NCI-H2171 (cell line): ENCODE measurements around the gene PITRM1.

ENCODE experiments used
- DNase-seq: peaks from one replicate; lab custom pipeline; 2025; lab: John Stamatoyannopoulos, UW

PITRM1 gene

DNA sequence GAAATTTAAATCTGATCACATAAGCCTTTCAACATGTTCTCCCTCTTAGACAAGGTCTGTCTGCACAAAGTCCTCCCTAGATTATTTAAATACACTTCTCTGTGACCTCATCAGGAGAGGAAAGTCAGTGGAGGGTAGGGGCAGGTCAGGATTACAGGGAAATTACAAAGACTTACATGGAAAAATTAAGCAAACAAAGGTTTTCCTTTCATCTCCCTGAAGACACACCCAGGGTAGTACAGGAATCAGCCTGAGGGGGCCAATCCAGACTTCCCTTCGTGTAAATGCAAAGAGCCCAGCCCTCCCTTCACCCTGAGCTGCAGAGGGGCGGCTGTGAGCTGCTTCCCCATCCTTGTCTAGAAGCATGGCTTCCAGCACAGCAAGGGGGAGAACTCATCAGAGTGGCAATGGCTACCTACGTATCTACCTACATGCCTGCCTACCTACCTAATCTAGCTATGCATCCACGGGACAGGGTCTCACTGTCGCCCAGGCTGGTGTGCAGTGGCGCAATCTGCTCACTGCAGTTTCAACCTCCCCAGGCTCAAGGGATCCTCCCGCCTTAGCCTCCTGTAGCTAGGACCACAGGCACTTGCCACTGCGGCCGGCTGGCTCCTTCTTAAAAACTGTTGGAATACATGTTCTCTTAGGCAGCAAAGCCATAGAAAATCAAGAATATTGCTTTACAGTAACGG, 33.2 kb downstream of the PITRM1 start:
- DNase-seq = no peak

DNA sequence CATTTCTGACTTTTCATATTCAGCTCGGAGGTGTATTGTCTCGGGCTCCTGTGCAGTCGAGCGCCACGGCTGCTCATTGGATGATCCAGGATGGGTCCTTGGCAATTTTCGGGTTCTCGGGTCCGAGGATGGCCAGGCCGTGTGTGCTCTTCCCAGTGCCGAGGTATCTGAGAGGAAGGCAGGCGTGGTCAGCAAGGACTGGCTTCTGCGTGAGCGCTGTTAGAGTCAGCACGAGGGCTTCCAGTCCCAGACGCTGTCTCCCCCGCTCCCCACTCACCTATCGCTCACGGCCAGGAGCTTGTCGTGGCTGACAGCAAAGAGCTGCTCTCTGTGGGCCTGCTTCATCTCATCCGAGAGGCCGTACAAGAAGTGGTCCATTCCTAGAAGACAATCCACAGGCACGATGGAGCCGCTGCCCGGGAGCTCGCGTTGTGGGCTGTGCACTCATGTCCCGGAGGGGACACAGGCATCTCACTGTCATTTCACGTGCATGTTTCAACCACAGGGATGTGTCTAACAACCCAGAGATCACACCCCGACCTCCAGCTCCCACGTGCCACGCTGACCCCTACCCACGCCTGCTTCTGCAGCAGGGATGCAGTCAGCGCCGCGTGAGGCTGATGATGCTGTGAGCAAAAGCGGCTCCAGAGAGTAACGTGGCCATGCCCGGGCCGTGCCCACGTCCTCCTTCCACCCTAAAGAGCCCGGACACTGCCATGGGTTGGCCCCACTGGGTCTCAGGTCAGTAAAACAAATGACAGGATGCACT, 34.4 kb downstream of the PITRM1 start:
- no peak for DNase-seq

DNA sequence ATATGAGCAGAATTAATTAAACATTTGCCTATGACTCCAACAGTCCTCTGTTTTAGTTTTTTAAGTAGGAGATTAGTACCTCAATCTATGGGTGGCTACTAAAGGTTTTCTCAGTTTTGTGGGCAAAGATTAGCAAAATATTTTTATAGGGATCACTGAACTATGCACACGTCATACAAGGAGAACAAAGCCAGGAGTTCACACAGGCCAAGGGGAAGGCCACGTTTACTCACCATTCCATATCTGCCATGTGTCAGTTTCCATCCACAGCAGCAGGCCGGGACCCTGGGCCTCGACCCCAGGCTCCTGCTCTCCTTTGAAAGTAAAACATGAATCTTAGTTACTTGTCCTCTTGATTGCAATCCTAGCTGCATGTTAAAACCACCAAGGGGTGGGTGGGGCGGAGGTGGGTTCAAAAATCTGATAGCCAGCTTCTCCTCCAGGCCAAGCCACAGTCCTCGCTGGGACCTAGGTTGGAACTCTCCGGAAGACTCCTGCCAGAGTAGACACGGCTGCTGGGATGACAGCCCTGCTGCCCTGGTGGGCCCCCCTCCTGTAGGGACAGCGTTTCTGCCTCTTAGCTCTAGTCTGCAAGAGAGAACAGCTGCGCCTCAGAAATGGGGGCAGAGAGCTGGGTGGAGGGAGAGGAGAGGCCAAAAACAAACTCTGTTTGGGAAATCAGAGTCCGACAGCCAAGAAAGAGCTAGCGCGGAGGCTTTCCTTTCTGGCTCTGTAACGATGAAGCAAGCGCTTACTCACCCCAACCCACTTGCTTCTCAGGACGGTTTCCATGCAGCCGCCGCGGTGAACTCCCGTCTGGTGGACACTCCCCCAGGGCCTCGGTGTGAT, 35.6 kb downstream of the PITRM1 start:
- no peak for DNase-seq

DNA sequence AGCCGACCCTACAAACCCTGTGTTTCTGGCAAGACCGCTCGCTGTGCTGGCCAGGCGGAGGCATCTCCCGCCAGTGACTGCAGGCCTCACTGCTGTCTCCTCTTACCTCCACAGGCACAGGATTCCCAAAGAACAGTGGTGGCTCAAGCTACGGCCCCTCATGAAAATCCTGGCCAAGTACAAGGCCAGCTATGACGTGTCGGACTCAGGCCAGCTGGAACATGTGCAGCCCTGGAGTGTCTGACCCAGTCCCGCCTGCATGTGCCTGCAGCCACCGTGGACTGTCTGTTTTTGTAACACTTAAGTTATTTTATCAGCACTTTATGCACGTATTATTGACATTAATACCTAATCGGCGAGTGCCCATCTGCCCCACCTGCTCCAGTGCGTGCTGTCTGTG, 36.2 kb downstream of the PITRM1 start:
- no peak for DNase-seq

DNA sequence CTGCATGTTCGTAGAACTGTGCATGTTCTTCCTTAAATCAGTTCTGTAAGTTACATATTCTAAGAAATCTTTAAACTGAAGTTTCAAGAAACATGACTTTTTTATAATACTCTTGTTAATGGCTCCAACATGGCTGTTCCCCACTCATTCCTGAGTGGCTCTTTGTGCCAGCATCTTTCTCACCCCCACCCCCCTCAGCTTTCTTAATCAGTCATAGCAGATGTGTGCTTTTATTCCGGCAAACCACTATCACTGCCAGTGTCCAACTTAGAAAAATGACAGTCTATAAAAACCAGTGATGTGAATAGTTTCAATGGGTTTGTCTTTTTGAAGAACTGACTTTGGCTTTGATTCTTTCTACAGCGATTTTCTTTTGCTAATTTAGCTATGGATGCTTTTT, 37.6 kb downstream of the PITRM1 start:
- no peak for DNase-seq

DNA sequence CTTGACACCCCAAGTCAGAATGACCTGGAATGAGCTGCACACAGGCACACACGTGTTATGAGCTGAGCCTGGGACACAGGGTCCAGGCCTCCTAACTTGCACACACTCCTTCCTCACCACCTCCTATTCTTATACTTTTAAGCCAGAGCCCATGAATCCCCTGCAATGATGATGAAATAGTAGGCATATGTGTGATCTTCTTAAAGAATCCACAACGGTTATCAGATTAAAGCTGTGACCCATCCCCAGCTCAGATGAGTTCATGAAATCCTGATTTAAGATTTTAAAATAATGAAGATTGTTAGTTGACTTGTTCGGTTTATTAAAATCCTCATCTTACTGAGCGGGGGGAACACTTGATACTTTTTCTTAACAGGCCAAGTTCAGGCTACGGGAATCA, 38.6 kb downstream of the PITRM1 start:
- no peak for DNase-seq

DNA sequence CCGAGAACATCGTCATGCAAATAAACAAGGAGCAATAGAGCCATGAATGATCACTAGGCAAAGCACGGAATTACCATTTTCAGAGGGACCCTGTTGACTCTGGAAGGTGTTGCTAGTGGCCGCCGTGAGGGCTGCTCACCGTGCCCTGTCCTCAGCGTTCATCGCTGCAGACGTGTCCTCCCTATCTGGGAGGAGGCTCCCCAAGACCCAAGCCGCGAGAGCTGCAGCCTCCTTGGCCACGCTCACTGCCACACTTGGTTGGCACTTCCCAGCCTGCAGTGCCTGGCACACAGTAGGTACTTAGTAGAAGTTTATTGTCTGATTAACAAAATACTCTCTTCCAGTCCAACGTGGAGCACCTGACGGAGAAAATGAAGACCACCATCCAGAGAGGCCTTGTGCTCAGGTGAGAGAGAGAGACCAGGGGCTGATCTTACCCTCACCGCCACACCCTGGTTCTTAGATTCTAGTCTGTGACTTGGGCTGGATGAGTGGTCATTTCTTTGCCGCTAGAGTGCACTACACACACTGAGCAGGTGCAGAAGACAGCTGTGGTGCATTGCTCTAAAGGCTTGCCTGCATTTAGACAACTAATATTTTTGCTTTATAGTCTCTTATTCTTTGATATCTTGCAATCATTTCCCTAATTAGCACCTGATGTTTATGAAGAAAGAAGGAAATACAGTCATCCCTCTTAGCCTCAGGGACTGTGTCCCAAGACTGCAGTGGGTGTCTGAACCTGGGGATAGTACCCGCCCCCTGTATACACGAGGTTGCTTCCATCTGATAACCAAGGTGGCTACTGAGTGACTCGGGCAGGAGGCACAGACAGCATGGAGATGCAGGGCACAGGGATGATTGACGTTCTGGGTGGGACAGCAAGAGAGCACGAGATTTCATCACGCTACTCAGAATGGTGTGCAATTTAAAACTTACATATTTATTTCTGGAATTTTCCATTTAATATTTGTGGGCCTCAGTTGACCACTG, 40.3 kb downstream of the PITRM1 start:
- DNase-seq = no peak

DNA sequence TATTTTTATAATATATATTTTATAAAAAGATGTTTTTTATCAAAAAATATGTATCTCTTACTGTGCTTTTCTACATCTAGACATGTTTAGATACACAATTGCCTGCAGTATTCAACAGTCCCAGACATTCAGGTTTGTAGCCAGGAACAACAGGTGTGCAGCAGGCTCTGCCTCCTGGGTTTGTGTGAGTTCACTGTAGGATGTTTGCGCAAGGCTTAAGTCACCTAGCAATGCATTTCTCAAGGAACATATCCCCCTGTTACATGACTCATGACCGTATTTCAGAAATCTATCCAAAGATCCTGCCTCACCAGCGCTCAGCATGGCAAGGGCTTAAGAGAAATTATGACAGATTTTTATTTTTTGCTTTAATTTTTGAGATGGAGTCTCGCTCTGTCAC, 41.5 kb downstream of the PITRM1 start:
- DNase-seq = no peak

DNA sequence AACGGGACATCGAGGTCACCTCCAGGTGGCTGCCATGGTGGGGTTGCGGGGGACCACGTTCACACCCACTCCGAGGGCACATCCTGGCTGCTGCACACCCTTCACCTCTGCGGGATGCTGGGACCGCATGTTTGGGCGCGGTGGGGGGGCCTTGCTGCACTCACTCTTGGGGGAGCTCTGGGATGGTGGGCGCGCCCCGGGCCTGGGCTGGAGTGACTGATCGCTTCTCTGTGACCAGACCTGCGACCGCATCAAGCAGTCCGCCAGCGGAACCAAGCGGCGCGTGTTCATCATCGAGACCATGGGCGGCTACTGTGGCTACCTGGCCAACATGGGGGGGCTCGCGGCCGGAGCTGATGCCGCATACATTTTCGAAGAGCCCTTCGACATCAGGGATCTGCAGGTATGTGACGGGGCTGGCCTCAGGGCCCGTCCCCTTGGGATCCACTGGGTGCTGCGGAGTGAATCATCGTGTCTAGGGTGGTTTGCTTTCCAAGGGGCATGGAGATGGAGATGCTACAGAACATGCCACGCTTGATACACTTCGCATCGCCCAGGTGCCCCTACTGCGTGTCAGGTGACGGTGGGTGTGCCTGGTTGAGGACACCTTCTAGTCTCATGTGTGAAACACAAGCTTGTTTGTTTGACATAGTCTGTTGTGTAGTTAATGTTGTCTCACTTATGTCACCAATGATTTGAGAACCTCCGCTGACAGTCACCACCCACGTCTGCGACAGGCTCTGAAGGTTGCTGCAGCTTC, 42.8 kb downstream of the PITRM1 start:
- DNase-seq = no peak

DNA sequence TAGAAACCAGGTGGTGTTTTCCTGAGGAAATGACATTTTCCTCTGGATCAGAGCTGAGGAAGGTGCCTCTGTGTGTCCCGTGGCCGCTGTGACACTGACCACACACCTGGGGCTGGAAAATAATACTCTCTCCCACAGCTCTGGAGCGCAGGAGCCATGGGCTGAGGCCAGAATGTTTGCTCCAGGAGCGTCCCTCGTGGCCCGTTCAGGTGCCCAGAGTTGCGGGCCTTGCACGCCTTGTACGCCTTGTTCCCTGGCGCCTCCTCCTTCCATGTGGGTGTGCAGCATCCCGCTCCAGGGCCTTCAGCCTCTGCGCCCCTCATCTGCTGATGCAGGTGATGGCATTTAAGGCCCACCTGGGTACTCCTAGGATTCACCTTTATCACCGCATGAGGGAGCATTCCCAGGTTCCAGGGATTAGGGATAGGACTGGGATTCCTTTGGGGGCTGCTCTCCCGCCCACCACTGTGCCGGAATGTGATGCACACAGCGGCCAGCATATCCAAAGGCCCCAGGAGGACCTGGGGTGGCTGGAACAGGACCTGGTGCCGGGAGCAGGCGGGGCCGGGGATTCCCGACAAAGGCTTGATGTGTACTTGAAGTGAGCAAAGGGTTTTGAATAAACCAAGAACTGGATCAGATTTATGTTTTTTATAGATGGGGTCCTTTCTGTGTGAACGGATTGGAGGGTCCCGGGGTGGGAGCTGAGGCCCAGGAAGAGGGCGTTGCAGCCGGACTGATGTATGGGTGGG, 44.0 kb downstream of the PITRM1 start:
- DNase-seq = no peak

DNA sequence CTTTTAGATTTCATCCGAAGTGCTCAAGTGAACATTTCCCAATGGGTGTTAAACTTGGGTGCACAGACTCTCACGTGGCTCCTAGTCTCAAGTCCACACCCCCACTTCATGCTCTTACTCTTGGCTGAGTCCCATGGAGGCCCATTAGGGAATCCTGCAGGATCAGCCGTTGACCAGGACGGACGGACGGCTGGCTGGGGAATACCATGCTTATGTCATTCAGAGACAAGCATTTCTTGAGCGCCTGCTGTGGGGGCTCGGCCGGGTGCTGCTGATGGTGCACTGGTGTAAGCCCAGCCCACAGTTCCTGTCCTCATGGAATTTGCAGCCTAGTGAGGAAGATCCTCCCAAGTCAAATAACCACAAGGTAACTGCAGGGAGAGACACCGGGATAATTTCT, 44.7 kb downstream of the PITRM1 start:
- no peak for DNase-seq

DNA sequence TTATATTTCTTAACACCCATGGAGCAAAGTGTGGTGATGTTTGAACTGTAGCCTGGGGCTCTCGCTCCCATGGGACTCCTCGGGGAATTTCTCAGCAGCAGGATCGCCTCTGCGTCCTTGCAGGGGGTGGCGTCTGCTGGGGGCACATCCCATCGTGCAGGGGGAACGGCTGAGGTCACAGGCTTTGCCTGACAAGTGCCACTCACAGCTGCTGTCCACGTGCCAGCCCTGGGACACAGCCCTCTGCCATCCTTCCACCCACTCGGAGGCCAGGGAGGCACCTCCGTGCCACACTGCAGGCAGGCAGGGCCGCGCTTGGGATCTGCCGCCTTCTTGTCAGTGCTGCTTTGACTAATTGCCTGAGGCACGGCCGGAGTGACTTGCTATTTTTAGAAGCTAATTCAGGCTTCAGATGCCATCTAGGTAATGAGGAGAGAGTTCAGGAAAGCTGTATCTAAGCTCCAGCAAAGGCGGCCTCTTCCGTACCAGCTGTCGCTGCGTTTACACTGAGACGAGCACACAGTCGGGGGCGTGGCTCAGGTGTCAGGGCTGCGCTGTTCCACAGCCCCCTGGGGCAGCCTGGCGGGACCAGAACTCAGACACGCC, 45.7 kb downstream of the PITRM1 start:
- DNase-seq = peak; percentile 81

DNA sequence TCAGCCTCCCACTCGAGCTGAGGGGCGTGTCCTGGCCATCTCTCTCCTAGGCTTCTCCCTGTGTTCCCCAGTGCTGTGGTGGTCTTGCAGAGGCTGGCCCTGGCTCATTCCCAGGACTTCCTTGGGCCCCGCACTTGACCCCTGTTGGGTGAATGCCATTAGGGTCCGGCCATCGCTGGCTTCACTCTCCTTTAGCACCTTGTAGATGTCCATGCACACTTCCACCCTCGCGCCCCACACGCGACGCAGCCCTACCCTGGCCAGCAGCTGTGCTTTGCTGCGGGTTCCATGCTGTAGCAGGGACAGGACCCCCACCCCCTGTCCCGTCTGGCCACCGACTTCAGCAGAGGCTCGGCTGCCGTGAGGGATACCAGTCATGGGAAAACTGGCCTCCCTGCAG, 46.3 kb downstream of the PITRM1 start:
- no peak for DNase-seq

DNA sequence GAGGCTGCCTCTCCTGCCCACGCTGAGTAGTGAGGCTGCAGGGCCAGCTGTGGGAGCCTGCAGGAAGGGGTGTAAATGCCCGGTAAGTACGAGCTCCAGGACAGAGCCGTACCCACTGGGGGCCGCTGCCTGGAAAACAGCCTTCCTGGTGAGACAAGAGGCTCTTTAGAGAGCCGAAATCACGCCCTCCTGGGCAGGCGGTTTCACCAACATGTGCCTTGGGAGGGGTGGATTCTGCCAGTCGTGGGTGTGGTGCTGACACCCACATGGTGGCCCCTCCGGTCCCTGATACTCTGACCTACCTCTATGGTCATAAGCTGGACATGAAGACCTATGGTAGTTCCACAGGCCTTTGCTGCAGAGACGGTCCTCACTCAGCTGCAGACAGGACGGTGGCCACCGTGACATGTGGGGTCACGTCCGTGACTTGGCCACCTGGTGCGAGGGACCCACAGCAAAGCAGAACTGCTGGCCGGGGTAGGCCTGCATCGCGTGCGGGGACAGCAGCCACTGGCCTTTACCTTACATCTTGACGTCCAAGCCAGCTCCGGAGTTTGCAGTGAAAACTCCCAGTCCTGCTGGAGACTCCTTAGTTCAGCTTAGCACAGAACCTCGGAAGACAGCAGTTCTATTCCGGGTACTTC, 46.9 kb downstream of the PITRM1 start:
- no peak for DNase-seq

DNA sequence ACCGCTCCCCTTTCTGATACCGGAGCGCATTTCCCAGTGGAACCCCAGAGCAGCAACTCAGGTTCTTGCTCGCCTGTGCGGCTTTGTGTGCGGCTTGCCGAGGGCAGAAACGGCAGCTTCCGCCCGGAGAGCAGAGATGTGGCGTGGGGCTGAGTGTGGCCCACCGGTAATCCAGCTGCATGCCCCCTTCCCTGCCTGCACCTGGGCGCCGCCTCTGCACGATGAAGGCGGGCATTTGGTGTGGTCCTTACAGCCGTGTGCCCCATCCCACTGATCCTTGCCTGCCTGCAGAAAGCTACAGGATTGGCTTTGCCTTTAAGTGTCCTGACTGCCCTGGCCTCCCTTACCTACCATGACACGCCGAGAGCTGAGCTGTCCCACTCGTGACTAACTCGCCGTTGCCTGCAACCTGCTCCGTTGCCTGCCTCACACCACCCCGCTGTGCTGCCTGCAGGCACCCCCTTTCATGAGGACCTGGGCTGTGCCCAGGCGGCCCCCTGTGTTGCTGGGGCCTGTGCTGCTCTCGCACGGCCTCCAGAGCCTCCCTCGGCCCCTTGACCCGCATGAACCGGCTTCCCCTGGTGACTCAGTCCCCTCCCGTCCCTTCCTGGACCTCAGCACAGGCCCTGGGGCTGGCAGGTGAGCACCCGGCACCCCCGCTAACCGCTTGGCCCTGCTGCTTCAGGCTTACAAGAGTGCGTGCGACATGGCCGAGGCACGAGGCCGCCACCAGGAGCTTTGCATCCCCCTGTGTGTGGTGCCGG, 48.0 kb downstream of the PITRM1 start:
- DNase-seq = no peak

DNA sequence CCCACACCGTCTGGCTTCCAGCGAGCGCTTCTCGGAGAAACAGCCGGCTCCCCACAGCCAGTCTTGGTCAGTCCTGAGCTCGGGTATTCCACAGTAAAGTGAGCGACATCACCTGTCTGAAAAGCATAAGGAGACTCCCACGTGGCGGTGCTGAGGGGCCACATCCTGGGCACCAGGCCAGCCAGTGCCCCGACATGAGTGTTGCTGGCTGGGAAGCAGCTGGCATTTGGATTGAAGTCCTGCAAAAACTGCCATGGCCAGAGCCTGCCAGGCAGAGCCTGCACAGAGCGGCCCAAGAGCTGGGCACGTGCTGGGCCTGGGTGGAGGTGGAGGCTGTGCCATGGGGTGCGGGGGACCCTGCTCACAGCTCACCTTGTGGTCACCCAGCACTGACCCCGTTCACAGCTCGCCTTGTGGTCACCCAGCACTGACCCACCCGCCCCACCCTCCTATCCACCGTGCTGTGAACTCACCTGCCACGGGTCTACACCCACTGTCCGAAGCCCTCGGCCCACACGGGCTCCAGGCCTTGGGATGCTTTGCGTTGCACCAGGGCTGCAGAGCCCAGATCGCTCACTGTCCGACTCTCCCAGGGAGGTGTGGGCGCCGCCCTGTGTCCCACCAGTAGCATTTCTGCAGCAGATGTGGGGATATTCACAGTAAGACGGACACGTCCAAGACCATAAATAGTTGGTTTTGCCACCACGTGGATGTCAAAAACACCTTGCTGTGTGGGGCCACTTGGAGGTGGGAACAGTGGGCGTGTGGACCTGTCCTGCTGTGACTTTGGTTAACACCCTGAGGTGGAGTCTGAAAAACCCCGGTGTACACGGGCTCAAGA, 48.8 kb downstream of the PITRM1 start:
- no peak for DNase-seq

DNA sequence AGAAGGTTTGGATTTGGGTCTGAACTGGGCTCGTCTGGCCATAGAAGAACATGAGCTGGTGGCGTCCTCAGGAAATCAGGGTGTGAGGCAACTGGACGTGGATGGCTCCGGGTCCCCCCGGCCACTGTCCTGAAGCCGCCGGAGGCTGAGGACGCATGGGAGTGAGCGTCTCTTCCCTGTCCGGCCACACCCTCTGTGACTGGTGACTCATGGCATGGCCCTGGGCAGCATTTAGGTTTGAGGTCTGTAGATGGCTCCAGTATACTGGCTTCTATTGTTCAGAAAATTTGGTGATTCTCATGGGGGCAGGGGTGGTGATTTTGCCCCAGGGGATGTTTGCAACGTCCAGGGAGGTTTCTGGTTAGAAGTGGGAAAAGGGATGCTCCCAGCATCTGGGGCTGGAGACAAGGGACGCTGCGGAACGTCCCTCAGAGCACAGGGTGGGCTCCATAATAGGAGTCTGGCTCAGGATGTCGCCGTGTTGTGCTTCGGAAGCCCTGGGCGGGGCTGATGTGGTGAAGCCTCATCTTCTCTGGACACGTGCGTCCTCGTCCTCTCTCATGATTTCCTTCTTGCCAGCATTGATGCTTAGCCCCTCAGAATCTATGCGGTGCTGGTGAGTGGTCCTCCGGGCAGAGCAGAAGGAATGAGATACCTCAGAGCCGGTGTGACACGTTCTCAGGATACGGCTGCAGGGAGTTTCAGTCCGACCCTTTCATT, 49.9 kb downstream of the PITRM1 start:
- DNase-seq = no peak
